GM18870 (cell line): Measurements from ENCODE around the gene EPHB1.

Experiments used
- ATAC-seq: cut with Tn5 transposase; IDR thresholded peaks from one replicate; pipeline ENCODE4 v1.9.1; 2021; ENCODE audit warnings: moderate library complexity; ENCODE audit not compliant: unreplicated experiment

EPHB1 gene

DNA sequence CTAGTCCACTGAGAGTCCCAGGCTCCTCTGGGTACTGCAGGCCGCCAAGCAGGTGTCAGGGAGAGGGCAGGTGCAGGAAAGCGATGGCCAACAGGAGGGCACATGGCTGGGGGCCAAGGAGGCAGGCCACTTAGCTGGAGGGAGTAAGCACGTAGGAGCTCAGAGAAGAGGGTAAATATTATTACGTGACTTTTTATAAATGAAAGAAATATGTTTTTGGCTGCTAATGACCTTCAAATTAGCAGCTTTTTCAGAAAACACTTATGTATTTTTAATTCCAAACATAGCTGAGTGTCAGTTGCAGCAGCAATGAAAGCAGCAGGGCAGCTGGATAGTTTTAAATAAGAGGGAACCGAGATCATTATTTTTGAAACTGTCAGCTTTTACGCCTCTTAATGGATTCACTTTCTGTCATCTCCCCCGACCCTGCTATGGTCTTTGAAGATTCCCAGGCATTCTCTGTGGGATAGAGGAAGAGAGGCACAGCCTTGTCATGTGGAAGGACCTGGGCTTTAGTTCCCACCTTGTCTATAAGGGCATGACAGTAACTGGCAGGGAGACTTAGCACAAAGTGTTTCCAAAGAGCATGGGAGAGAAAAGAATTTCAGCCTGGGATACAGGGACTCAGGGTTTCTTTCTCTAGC is 477.1 kb downstream of the EPHB1 start:
- ATAC-seq, result no peak

DNA sequence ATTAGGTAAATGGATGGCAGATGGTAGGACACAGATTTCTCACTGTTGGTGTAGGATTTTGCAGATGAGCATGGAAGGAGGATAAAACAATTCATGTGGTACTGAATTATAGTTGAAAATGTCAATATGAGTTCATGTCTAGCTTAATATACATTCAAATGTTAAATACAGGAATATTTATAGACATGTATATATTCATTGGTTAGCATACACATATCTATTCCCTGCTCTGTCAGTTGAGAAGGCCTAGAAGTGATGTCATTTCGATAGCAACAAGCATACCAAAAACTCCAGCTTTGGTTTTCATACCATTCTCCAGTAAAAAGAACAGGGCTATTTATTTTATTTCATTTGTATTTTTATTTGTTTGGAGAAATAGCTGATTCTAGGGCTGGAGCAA is 497.1 kb downstream of the EPHB1 start:
- ATAC-seq, result no peak

DNA sequence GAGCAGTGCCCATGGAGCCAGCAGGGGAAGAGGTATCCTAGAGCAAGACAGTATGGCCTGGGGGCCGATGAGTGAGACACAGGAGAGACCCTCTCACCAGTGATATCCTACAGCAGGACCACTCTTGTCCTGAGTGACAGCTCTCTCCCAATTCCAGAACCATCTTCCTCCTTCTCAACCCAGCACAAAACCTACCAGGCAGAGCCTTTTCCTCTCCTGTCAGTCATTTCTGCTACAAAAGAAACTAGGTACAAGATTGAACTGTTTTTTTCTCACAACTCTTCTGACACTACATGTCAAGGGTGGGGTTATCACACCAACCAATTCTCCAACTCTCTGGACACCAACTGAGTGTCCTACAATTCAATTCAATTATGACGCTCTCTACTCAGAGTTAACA is 506.6 kb downstream of the EPHB1 start:
- ATAC-seq, result no peak

DNA sequence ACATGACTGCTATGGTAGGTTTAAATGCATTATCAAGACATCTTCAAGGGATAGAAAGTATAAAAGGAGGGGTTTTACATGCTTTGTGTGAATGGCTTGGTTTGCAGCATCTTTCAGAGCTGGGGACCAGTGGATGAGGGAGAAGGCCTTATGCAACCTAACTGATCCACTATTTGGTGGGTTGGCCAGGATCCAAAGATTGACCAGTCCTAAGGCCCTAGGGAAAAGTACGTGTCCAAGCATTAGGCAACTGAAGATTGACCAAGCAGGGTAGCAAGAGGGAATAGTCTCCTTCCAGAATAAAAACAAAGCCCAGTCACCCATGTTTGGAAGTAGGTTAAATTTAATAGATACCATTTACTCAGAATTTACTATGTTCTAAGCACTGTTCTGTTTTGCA is 509.3 kb downstream of the EPHB1 start:
- no peak for ATAC-seq
